Mesothelial cell of epicardium (in vitro differentiated cells): ENCODE measurements around the gene FBXL20. TPM values are rescaled to one million over a fixed set of nuclear protein-coding genes. Genes with fewer than 3 reads are reported as not detected.

Source experiments
- DNase-seq, 2 experiments: peaks; one replicate each; pipeline ENCODE4 v3.0.0; 2021; ENCODE audit warnings: low spot score in 2 of 2; ENCODE audit not compliant: unreplicated experiment in 2 of 2
- H3K27ac Mint-ChIP-seq: 2 replicates; pipeline ENCODE4 v1.8.0; 2021; ENCODE audit warnings: mixed read lengths
- H3K27me3 Mint-ChIP-seq: 2 replicates; pipeline ENCODE4 v1.8.0; 2021; ENCODE audit warnings: low read depth, mixed read lengths
- H3K36me3 Mint-ChIP-seq: 2 replicates; pipeline ENCODE4 v1.8.0; 2021; ENCODE audit warnings: mixed read lengths
- H3K4me1 Mint-ChIP-seq: 2 replicates; pipeline ENCODE4 v1.8.0; 2021; ENCODE audit warnings: mixed read lengths
- H3K4me3 Mint-ChIP-seq: 2 replicates; pipeline ENCODE4 v1.8.0; 2021; ENCODE audit warnings: mild to moderate bottlenecking, moderate library complexity, mixed read lengths
- H3K9me3 Mint-ChIP-seq: 2 replicates; pipeline ENCODE4 v1.8.0; 2021; ENCODE audit warnings: mixed read lengths
- CTCF ChIP-seq: fragments of 200-600 bp; sonication (generic); IDR thresholded peaks from one replicate; pipeline ENCODE4 v1.5.0; 2021; ENCODE audit warnings: antibody characterized with exemption; ENCODE audit not compliant: unreplicated experiment
- total RNA-seq: library from RNA; stranded (reverse); gene quantifications from 3 replicates; pipeline ENCODE4 v1.2.1, GENCODE V29; 2021

FBXL20 gene
- total RNA-seq, 1 donor from 2014 or later = 29.1 TPM

- peaks cover 14% of the 10 kb centered on the region for H3K4me1 Mint-ChIP-seq
- no peak for TF ChIP-seq CTCF
- H3K27me3 Mint-ChIP-seq = peaks cover 53% of the 10 kb centered on the region
- no peaks in the 10 kb centered on the region for H3K9me3 Mint-ChIP-seq
- no peak overlapping the region for H3K27ac Mint-ChIP-seq
- DNase-seq = no peak
- no peak overlapping the region for H3K4me3 Mint-ChIP-seq
- H3K36me3 Mint-ChIP-seq = no peaks in the 10 kb centered on the region
Measured at GRCh38 chr17:39231091-39231561, 170.3 kb downstream of the FBXL20 start.

GRCh38 chr17:39230361-39230760 is 171.1 kb downstream of the FBXL20 start:
- no peak overlapping the region for H3K4me3 Mint-ChIP-seq
- H3K4me1 Mint-ChIP-seq = peaks cover 13% of the 10 kb centered on the region
- H3K27me3 Mint-ChIP-seq = peaks cover 59% of the 10 kb centered on the region

GRCh38 chr17:39229274-39229913 is 172.0 kb downstream of the FBXL20 start:
- H3K36me3 Mint-ChIP-seq = no peaks in the 10 kb centered on the region
- DNase-seq = no peak
- H3K27ac Mint-ChIP-seq = no peak overlapping the region
- H3K9me3 Mint-ChIP-seq = no peaks in the 10 kb centered on the region
- no peak for TF ChIP-seq CTCF
- H3K4me1 Mint-ChIP-seq = peaks cover 15% of the 10 kb centered on the region
- peaks cover 64% of the 10 kb centered on the region for H3K27me3 Mint-ChIP-seq
- H3K4me3 Mint-ChIP-seq = no peak overlapping the region

More at GRCh38 chr17:39230361-39230760, 171.1 kb downstream of the FBXL20 start:
- no peak for DNase-seq
- H3K9me3 Mint-ChIP-seq = no peaks in the 10 kb centered on the region
- H3K36me3 Mint-ChIP-seq = no peaks in the 10 kb centered on the region
- no peak overlapping the region for H3K27ac Mint-ChIP-seq
- no peak for TF ChIP-seq CTCF

GRCh38 chr17:39227364-39227919 is 174.0 kb downstream of the FBXL20 start:
- TF ChIP-seq CTCF = no peak
- no peak for DNase-seq
- Mint-ChIP-seq H3K36me3 (no peaks in the 10 kb centered on the region), H3K4me3 (no peak overlapping the region), H3K27me3 (peaks cover 77% of the 10 kb centered on the region), H3K9me3 (no peaks in the 10 kb centered on the region), H3K27ac (no peak overlapping the region), H3K4me1 (peaks cover 24% of the 10 kb centered on the region)

GRCh38 chr17:39225959-39226683 is 175.3 kb downstream of the FBXL20 start:
- H3K4me1 Mint-ChIP-seq = peaks cover 15% of the 10 kb centered on the region
- H3K27ac Mint-ChIP-seq = no peak overlapping the region
- peaks cover 71% of the 10 kb centered on the region for H3K27me3 Mint-ChIP-seq
- no peaks in the 10 kb centered on the region for H3K9me3 Mint-ChIP-seq
- no peak for TF ChIP-seq CTCF
- H3K4me3 Mint-ChIP-seq = peak overlapping the region; percentile 61
- H3K36me3 Mint-ChIP-seq = no peaks in the 10 kb centered on the region
- peak; percentile 60 to 80 for DNase-seq
